WERI-Rb-1 (cell line): Measurements from ENCODE around the gene GSTM1.

Source experiments
- DNase-seq: peaks from one replicate; pipeline ENCODE4 v3.0.0-alpha.2; 2020
- H3K27ac ChIP-seq: fragments of 250-450 bp; sonication (Bioruptor Pico); 2 replicates; pipeline ENCODE4 v1.5.1; 2020; ENCODE audit warnings: mild to moderate bottlenecking, moderate library complexity
- H3K27me3 ChIP-seq: fragments of 250-450 bp; sonication (Bioruptor Pico); 2 replicates; pipeline ENCODE4 v1.5.1; 2021; ENCODE audit warnings: mild to moderate bottlenecking, low read depth, moderate library complexity; ENCODE audit not compliant: insufficient read depth, severe bottlenecking
- H3K36me3 ChIP-seq: fragments of 250-450 bp; sonication (Bioruptor Pico); 2 replicates; pipeline ENCODE4 v1.5.1; 2020; ENCODE audit warnings: mild to moderate bottlenecking, moderate library complexity
- H3K4me3 ChIP-seq: 2 replicates; pipeline ENCODE4 v1.5.1; 2011; ENCODE audit warnings: low read depth, mild to moderate bottlenecking, control low read depth, low read length
- H3K9me3 ChIP-seq: fragments of 250-450 bp; sonication (Bioruptor Pico); 2 replicates; pipeline ENCODE4 v1.5.1; 2021; ENCODE audit warnings: mild to moderate bottlenecking, moderate library complexity; ENCODE audit not compliant: severe bottlenecking
- TF ChIP-seq, protein P1 (sequence below): IDR thresholded peaks from 2 replicates; pipeline ENCODE4 v1.5.1; 2011; ENCODE audit warnings: low read depth, mild to moderate bottlenecking, control low read depth, inconsistent platforms, low read length

Gene GSTM1

DNA sequence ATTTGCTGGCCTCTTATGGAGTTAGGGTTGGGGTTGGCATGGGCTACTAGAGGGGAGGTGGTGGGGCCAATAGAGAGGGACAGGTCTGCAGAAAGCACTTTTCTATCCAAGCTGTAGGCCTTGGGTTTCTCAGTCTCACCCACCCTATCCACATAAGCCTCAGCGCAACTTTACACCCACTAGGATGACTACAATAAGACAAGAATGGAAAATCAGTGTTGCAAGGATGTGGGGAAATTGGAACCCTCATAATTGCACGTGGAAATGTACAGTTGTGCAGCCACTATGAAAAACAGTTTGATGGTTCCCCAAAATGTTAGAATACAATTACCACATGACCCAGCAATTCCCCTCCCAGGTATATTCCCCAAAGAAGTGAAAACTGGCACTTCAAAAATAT is 45.8 kb upstream of the GSTM1 start:
- TF ChIP-seq, protein P1, sequence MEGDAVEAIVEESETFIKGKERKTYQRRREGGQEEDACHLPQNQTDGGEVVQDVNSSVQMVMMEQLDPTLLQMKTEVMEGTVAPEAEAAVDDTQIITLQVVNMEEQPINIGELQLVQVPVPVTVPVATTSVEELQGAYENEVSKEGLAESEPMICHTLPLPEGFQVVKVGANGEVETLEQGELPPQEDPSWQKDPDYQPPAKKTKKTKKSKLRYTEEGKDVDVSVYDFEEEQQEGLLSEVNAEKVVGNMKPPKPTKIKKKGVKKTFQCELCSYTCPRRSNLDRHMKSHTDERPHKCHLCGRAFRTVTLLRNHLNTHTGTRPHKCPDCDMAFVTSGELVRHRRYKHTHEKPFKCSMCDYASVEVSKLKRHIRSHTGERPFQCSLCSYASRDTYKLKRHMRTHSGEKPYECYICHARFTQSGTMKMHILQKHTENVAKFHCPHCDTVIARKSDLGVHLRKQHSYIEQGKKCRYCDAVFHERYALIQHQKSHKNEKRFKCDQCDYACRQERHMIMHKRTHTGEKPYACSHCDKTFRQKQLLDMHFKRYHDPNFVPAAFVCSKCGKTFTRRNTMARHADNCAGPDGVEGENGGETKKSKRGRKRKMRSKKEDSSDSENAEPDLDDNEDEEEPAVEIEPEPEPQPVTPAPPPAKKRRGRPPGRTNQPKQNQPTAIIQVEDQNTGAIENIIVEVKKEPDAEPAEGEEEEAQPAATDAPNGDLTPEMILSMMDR: no peak

GRCh38 chr1:109642626-109643025 is 45.0 kb upstream of the GSTM1 start:
- no peak overlapping the region for H3K27ac ChIP-seq
- no peaks in the 10 kb centered on the region for H3K36me3 ChIP-seq
- no peaks in the 10 kb centered on the region for H3K9me3 ChIP-seq
- TF ChIP-seq, protein P1: no peak
- no peak for DNase-seq
- H3K27me3 ChIP-seq: no peaks in the 10 kb centered on the region
- H3K4me3 ChIP-seq: no peak overlapping the region

More for the DNA sequence above, 45.8 kb upstream of the GSTM1 start:
- no peak overlapping the region for H3K27ac ChIP-seq
- H3K4me3 ChIP-seq: no peak overlapping the region
- no peaks in the 10 kb centered on the region for H3K27me3 ChIP-seq
- H3K9me3 ChIP-seq: no peaks in the 10 kb centered on the region
- no peaks in the 10 kb centered on the region for H3K36me3 ChIP-seq
- DNase-seq: no peak

DNA sequence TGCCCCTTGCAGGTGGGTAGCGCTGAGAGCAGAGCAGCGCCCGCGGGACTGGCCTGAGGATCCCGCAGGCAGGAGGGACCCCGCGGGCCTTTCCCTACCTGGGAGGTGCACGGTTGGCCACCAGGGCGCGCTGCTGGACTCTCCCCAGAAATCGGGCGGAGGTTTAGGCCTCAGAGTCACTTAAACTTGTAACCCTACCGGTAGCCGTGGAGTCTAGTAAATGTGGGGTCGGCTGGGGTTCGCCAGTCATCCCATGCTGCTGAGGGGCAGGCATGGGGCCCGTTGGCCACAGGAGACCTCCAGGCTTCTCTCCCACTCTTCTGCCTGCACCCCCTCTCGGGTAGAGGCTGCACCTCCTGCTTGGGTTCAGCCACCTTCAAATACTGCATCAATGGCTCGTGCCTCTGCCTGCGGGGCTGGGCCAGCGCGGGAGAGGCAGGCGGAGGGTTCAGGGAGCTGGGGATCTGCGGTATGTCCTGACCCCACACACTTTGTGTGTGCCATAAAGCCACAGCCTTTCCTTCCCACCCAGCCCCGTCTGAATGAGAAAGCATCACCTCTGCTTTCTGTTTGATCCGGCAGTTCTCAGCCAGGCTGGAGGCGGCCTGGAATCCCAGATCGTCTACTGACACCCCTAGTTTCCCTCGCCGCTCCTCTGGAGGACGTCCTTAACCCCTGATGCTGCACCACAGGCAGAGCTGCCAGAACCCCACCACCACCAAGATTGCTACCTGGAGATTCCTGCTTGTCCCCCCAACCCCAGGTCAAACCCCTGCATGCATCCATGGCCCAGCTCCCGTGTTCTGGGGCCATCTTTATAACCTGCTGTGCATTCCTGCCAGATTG is 44.0 kb upstream of the GSTM1 start:
- no peaks in the 10 kb centered on the region for H3K9me3 ChIP-seq
- no peaks in the 10 kb centered on the region for H3K27me3 ChIP-seq
- H3K36me3 ChIP-seq: no peaks in the 10 kb centered on the region
- H3K4me3 ChIP-seq: no peak overlapping the region
- peak; percentile 89 for DNase-seq
- TF ChIP-seq, protein P1: peak; percentile 82
- H3K27ac ChIP-seq: no peak overlapping the region

- no peak overlapping the region for H3K4me3 ChIP-seq
- TF ChIP-seq, protein P1: no peak
- H3K27ac ChIP-seq: no peak overlapping the region
- H3K36me3 ChIP-seq: no peaks in the 10 kb centered on the region
- DNase-seq: no peak
- no peaks in the 10 kb centered on the region for H3K27me3 ChIP-seq
- H3K9me3 ChIP-seq: no peaks in the 10 kb centered on the region
Observed at GRCh38 chr1:109644670-109645069, 42.9 kb upstream of the GSTM1 start.

DNA sequence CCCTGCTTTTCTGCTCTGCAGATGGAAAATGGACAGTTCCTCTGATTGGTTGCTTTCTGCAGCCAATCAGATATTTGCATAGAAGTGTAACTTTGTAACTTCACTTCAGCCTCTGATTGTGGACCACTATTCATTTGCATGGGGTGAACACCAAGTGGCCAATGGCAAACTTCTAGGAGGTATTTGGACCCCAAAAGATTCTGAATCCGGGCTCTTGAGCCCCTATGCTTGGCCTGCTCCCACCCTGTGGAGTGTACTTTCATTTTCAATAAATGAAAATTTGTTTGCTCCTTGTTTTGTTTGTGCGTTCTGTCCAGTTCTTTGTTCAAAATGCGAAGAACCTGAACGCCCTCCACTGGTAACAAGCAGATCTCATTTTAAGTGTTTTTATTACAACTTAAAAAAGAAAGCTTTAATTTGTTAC is 38.1 kb upstream of the GSTM1 start:
- H3K36me3 ChIP-seq: no peaks in the 10 kb centered on the region
- H3K27ac ChIP-seq: no peak overlapping the region
- no peaks in the 10 kb centered on the region for H3K9me3 ChIP-seq
- TF ChIP-seq, protein P1: 0 out of 2 replicates have a peak, but pooled peaks have one; percentile 12
- no peak overlapping the region for H3K4me3 ChIP-seq
- DNase-seq: no peak
- no peaks in the 10 kb centered on the region for H3K27me3 ChIP-seq
